Inflammatory macrophage (primary cell): ENCODE measurements around the gene TMEM271.
"Not testable (repeated sequence)": the region's sequence is repeated elsewhere in the genome, so short reads cannot be mapped to it uniquely, and the experiment has no call there.

Experiments used
- DNase-seq, 2 donors: peaks; one replicate each; pipeline ENCODE4 v3.0.0-alpha.2; 2020 to 2022

The TMEM271 gene

DNA sequence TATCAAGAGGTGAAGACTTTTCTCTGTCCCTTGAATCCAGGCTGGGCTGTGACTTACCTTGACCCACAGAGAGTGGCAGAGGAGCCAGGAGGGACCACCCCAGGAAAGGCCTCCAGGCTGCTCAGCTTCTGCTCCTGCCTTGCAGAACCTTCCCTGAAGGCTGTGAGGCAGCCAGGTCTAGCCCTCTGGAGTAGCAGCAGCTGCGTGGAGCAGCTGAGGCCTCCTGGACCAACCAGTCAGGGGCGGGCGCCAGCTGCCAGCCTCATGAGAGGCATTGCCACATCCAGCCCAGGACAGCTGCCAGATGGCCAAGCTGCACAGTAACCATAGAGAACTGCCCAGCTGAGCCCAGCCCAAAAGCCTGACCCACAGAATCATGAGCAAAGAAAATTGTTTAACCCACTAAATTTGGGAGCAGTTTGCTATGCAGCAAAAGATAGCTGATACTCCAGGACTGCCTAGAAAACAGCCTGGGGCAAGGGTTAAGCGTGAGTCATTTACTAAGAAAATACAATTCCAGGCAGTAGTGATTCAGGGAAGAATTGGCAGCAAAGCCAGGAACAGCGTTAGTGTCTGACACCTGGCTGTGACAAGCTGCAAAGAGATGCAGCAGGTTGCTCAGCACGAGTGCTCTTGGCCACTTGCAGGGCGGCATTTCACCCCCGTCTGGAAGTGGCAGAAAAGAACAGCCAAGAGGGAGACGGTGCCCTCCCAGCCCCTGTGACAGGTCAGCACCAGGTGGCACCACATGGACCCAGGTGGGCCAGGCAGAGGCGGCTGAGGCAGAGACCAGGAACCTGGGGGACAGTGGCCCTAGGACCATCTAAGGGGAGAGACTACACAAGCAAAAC lies 34.5 kb upstream of the TMEM271 start:
- DNase-seq = no peak

DNA sequence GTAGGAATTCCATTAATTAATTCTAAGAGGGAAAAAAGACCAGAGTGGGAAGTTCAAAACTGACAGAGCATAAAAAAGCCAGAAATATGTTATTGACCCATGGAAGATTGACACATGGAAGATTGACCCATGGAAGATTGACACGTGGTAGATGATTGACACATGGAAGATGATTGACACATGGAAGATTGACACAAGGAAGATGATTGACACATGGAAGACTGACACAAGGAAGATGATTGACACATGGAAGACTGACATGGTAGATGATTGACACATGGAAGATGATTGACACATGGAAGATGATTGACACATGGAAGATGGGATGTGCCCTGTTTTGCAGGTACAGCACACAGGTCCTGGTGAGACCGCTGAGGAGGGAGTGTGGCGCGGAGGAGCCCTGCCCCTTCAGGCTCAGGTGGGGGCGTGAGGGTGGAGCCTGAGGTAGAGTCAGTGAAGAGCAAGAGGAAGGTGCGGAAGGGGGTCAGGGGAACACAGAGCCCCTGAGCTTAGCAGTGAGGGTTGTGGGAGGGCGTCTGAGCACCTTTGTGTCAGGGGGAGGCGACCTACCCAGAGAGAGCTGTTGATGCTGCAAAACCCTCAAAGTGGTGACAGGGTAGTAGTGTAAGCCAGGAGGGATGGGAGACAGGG lies 33.4 kb upstream of the TMEM271 start:
- DNase-seq = no peak

DNA sequence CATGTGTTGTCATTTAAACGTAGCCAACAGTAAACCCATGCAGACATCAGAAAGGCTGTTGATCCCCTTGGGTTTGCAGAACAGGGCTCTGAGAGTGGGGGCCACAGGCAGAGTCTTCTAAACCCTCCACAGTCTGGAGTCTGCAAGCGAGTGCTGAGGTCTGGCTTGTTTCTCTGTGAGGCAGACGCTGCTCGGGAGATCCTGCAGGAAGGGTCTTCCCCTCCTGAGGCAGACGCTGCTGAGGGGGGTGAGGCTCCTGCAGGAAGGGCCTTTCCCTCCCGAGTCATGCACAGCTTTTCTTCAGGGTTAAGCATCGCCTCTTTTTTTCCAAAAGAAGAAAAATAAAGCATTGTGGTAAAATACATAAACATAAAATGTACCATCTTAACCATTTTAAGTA lies 32.1 kb upstream of the TMEM271 start:
- no peak for DNase-seq

DNA sequence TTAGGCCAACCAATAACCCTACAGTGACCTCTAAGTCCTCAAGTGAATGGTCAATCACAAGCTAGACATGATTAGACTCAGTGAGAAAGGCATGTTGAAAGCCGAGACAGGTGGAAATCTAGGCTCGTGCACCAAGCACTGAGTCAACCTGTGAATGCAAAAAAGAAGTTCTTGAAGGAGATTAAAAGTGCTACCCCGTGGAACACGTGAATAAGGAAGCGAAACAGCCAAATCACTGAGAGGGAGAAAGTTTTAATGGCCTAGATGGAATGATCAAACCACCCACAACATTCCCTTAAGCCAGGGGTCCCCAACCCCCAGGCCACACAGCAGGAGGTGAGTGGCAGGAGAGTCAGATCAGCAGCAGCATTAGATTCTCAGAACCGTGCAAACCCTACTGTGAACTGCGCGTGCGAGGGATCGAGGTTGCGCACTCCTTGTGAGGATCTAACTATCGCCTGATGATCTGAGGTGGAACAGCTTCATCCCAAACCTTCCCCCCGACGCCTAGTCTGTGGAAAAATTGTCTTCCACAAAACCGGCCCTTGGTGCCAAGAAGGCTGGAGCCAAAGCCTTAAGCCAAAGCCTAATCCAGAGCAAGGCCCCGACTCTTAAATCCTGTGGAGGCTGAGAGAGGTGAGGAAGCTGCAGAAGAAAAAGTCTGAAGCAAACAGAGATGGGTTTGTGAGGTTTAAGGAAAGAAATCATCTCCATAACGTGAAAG lies 29.8 kb upstream of the TMEM271 start:
- no peak for DNase-seq

GRCh38 chr4:604131-604530 lies 28.0 kb upstream of the TMEM271 start:
- no peak for DNase-seq

- DNase-seq = peak; percentile 19 to 57
Observed at GRCh38 chr4:602559-602942, 26.5 kb upstream of the TMEM271 start.

DNA sequence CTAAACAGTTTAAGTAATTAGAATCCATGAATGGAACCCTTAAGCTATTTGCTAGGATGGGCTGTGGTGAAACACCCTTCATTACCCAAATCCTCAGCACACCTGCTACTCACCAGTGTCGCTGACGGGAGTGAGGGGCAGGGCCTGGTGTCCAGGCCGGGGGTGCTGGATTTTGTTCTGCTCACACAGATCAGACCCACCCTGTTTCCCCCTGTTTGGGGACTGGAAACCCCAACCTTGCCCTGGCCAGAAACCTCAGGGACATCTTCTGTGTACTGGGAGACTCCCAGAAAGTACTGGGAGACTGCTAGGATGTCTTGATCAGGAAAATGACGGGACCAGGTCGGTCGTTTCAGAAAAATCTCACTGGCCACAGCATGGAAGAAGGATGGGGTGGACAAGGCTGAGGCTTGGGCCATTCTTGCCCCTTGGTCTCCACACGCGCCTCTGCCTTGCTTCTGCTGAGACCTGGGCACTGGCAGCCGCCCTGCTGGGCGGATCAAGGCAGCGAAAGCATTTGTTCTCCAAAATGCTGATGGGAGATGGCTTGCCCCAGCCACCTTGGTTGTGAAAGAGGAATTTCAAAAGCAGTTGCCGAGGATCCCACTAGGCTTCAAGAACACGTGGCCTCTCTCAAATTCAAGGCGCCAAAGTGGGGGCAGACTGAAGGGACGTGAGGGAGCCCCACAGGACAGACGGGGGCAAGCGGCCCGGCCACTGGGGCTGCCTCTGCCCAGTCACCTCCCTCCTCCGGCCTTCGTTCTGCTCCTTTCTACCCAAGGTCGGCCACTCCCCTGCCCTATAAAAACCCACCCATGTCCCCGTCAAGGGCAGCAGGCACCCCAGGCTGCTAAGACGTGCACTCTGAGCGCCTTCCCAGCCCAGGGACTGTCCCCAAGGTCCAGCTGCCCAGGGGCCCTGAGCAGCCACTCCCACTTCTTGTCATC lies 25.8 kb upstream of the TMEM271 start:
- no peak for DNase-seq

- DNase-seq = no peak
Observed at GRCh38 chr4:600850-601515, 24.9 kb upstream of the TMEM271 start.

DNA sequence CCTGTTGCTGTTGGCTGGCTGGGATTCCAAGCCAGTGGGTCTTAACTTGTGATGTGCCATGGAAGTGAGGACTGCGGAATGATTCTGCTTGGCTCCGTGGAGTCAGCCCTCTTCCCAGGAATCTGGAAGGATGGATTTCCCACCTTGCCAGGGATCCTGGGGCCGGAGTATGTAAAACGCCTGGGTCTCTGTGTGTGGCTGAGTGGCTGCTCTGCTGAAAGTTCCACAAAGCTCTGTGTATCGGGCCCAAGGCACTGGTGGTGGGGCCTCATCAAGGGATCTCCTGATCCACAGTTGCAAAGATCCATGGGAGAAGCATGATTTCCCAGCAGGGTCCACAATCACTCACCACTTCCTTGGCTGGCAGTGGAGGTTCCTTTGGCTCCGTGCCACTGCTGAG lies 24.1 kb upstream of the TMEM271 start:
- no peak for DNase-seq

DNA sequence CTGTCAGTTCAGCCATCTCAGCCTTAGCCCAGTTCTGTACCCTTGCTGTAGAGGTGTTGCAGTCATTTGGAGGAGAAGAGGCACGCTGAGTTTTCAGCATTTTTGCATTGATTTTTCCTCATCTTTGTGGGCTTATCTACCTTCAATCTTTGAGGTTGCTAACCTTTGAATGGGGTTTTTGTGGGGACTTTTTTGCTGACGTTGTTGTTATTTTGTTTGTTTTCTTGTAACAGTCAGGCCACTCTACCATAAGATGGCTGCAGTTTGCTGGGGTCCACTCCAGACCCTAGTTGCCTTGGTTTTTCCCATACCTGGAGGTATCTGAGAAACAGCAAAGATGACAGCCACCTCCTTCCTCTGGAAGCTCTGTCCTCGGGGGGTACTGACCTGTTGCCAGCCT lies 22.8 kb upstream of the TMEM271 start:
- no peak for DNase-seq

GRCh38 chr4:592825-593520 lies 16.9 kb upstream of the TMEM271 start:
- DNase-seq = no peak

- not testable (repeated sequence) for DNase-seq
Observed at GRCh38 chr4:592178-592577, 16.1 kb upstream of the TMEM271 start.

- DNase-seq = no peak
Observed at GRCh38 chr4:590313-590841, 14.3 kb upstream of the TMEM271 start.

DNA sequence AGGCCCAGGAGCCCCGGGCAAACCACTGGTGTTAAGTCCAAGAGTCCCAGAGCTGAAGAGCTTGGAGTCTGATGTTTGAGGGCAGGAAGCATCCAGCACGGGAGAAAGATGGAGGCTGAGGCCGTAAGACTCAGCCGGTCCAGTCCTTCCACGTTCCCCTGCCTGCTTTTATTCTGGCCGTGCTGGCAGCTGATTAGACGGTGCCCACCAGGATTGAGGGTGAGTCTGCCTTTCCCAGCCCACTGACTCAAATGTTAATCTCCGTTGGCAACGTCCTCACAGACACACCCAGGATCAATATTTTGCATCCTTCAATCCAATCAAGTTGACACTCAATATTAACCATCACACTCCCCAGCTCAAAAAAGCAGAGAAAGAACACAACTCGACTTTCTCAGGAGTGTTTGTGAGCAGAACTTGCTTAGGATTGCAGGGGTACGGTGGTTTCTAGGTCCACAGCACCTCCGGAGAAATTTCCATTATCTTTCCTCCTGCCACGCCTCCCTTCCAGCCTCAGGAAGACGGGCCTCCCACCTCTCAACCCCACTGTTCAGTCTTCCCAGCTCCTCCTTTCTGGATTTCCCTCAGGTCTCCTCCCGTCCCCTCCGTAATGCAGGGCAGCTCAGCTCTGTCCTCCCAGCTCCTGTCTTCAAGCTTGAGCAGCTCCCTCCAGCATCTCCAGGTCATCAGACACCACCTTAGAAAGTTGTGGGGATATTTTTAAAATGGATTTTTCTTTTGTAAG lies 13.3 kb upstream of the TMEM271 start:
- DNase-seq = no peak

- no peak for DNase-seq
Observed at GRCh38 chr4:588351-588849, 12.3 kb upstream of the TMEM271 start.

- no peak for DNase-seq
Observed at GRCh38 chr4:587671-588350, 11.7 kb upstream of the TMEM271 start.

- no peak for DNase-seq
Observed at GRCh38 chr4:583820-584219, 7.7 kb upstream of the TMEM271 start.

GRCh38 chr4:581753-582361 lies 5.8 kb upstream of the TMEM271 start:
- DNase-seq = no peak

- DNase-seq = no peak
Observed at GRCh38 chr4:581181-581580, 5.1 kb upstream of the TMEM271 start.
